ENCODE measurements around the gene CEBPE.

CEBPE gene

GRCh38 chr14:23143911-23144310 lies 24.9 kb upstream of the CEBPE start:
- no peak for DNase-seq (ENCODE audit: low read depth)

DNA sequence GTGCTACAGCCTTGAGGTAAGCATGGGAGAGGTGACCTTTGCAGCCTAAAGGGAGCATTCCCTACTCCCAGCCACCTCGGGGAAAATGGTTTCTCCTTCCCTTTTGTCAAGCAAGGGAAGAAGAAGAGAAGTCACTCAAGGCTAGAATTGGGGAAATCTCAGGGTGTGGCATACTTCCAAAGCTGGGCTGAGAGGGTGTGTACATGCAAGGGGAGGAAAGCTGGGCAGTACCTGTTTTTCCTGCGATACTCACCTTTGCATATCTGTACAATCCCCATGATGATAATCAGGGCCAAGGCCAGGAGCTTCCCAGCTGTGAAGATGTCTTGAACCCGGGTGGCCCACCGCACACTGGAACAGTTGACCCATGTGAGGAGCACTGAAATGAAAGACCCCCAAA lies 23.8 kb upstream of the CEBPE start:
- no peak for DNase-seq (ENCODE audit: low read depth)

DNA sequence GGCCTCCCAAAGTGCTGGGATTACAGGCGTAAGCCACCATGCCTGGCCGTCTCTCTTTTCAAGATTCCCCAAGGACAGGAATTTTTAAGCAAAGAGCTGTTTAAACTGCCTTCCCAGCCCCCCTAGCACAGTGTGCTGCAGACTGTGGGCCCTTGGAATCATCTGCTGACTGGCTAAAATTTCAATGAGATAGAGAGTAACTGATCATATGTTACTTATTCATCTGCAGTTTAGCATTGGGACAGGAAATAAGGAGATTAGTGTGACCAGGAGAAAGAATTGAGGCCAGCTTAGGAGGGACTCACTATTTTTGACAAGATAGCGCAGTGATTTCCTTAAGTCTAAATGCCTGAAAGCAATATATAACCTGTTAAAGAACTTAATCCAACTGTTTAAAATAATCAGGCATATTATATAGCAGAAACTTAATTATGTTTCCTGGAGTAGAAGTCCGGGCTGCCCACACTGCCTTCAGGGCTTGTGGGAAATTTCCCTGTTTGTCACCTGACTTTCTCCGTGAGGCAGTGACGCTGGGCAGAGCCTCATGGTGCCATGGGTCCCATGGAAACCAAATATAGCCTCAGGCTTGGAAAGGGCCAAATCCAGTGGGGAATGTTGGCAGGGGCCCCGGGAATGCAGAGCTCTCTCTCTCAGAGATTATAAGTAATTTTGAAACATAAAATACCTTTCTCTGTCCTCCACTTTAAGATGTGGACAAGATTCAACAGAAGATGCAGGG lies 22.8 kb upstream of the CEBPE start:
- DNase-seq (ENCODE audit: low read depth) = no peak

DNA sequence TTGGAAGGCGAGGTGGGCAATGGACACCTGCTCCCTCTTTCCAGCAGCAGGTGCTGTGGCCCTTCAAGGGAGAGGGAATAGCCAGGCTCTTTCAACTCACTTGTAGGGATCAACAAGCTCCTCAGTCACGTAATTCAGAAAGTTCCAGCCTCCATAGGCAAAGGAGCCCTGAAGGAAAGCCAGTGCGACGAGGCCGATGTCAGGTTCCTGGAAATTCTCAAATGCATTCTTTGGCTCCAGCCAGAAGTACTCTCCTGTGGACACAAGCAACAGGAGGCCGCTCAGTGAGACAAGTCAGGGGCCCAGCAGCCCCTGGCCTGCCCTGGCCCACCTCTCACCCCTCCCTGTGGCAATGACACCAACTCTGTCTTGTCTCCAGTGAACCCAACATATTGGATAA lies 21.3 kb upstream of the CEBPE start:
- DNase-seq (ENCODE audit: low read depth) = no peak

GRCh38 chr14:23139874-23140273 lies 20.8 kb upstream of the CEBPE start:
- DNase-seq (ENCODE audit: low read depth) = no peak

GRCh38 chr14:23137813-23138535 lies 18.9 kb upstream of the CEBPE start:
- no peak for DNase-seq (ENCODE audit: low read depth)

GRCh38 chr14:23137192-23137812 lies 18.2 kb upstream of the CEBPE start:
- DNase-seq (ENCODE audit: low read depth) = no peak

GRCh38 chr14:23136566-23137133 lies 17.6 kb upstream of the CEBPE start:
- DNase-seq (ENCODE audit: low read depth) = no peak

DNA sequence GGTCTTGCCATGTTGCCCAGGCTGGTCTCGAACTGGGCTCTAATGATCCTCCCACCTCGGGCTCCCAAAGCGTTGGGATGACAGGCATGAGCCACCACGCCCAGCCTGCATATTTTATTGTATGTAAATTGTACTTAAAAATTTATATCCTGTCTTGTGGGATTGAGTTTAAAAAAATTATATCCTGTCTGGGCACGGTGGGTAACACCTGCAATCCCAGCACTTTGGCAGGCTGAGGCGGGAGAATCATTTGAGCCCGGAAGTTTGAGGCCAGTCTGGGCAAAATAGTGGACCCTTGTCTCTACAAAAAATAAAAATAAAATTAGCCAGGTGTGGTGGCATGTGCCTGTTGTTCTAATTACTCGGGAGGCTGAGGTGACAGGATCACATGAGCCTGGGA lies 13.9 kb upstream of the CEBPE start:
- DNase-seq (ENCODE audit: low read depth) = no peak

DNA sequence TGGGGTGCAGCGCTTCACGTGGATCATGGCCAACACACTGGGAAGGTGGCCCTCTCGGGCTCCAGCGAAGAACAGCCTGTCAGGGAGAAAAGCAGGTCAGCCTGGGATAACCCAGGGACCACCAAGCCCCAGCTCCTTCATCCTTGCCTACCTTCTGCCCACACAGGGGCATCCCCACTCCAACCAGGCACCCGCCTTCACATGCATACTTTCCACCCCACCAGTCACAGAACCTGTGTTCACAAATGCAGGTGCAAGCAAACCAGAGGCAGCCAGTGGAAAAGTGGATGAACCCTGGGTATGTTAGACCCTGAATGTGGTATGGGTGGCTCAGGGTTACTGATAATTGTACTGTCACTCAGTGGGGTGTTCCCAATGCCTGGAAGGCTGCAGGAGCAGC lies 12.4 kb upstream of the CEBPE start:
- DNase-seq (ENCODE audit: low read depth) = no peak

- no peak for DNase-seq (ENCODE audit: low read depth)
Observed at GRCh38 chr14:23130871-23131270, 11.8 kb upstream of the CEBPE start.

GRCh38 chr14:23129759-23130316 lies 10.8 kb upstream of the CEBPE start:
- no peak for DNase-seq (ENCODE audit: low read depth)

DNA sequence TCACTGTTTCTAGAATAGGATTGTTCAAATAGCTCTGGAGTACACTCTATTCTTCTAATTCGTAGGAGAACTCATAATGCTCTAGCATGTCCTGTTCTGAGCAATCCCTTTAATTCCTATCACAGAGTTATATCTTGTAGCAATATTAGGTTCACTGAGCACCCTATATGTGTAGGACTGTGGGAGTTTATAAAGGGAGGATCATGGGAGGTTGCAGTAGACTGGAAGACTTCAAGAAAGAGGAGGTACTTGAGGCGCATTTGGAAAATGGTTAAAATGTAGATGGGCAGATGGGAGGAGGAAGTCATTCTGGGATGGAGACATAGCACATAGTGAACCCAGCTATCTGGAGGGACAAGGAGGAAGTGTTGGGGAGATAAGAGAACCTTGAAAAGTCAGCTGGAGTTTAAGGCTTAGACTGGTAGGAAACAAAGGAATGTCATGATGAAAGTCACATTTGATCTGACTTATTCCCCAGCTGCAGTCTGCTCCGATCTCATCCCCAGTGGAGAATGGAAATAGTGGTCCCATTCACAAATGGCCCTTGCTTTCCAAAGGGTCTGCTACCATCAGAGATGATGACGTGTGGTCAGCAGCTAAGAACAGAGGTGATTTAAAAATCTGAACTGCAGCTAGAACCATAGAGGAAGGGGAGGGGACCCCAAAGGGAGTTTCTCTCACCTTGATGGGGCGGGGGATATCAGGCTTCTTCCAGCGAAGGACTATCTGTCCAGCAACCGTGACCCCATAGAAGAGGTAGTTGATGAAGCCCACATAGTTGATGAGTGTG lies 10.1 kb upstream of the CEBPE start:
- no peak for DNase-seq (ENCODE audit: low read depth)

DNA sequence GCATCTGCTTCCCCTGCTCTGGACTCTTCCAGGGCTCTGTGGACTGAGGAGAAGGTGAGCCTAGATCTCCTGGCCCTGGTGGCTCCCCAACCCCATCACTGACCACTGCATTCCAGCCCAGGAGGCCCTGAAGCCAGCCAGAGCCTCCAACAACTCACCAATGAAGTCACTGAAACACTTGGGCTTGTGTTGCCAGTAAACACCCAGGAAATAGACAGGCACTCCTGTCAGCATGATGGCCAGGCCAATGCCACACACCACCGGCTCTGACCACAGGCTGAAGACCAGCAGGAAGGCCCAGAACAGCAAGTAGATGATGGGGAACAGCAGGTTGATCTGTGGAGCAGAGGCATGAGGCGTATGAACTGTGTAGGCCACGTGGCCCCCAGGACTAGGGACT lies 8.8 kb upstream of the CEBPE start:
- no peak for DNase-seq (ENCODE audit: low read depth)

- no peak for DNase-seq (ENCODE audit: low read depth)
Observed at GRCh38 chr14:23126548-23127278, 7.7 kb upstream of the CEBPE start.

DNA sequence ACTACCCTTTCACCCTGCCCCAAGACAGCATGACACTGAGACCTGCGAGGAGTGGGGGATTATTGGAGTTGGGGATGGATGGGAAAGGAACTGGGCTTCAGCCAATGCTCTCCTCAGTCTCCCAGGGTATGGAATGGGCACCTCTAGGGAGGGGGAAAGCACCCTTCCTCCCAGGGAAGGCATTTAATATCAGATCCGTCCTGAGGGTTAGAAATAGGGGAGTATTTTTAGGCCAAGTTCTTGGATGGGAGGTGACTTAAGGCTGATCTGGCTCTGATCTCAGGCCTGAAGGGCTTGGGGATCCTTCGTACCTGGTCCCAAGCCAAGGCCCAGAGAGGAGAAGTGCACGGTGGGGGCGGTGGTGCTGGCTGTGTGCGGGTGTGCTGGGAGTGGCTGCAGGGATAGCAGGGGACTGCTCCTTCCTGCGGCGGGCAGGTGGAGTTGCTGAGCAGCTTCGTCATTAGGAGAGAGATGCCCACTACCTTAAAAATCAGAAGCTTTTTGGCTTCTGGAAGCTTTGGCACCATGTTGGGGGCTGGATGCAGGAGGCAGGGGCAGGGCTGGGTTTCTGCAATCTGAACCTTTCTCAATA lies 7.0 kb upstream of the CEBPE start:
- no peak for DNase-seq (ENCODE audit: low read depth)

DNA sequence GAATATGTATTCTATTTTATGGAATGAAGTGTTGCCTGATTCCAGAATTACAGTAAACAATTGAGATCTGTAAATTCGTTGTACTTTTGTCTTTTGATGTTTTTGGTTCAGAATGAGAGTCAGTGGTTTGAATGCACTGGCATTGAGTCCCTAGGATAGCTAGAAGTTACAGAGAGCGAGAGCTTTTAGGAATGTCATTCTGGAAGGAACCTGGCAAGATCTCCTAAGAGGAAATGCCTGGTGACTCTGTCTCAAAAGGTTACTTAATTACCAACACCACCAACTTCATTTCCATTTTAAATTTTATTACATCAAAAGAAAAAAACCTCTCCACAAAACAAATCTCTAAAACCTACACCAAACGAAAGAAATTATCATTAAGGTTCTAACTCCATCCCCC lies 6.0 kb upstream of the CEBPE start:
- DNase-seq (ENCODE audit: low read depth) = no peak

DNA sequence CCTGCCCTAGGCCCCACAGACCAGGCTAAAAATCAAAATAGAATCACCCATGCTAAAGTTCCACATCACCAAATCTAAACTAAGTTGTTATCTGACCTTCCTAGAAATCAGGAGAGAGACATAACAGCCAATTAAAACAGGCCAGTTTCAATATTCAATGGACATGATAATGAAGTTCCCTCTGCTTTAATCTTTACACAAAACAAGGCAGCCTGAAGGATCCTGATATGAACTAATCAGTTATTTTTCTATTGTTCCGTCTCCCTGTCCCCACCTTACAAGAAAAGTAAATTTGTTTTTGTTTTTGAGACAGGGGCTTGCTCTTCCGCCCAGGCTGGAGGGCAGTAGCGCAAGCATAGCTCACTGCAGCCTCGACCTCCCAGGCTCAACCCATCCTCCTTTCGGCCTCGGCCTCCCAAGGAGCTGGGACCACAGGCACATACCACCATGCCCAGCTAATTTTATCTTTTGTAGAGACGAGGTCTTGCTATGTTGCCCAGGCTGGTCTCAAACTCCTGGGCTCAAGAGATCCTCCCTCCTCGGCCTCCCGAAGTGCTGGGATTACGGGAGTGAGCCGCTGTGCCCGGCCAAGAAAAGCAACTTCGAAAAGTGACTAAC lies 5.4 kb upstream of the CEBPE start:
- no peak for DNase-seq (ENCODE audit: low read depth)

DNA sequence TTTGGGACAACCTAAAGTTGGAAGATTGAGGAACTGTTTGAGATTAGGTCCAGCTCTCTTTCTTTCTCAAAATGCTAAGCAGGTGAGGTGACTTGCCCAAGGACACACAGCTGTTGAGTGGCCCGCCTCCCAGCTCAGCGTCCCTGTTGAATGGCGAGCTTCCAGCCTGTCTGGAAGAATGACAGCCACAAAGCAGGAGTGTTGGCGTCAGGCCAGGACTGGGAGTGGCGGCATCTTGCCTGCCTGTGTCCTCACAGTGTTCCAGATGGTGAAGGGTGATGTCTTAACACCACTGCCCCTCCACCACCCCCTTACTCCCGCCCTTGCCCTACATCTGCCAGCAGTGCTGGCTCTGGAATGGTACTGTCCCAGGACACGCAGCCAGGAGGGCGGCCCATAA lies 4.4 kb upstream of the CEBPE start:
- no peak for DNase-seq (ENCODE audit: low read depth)

- no peak for DNase-seq (ENCODE audit: low read depth)
Observed at GRCh38 chr14:23122086-23122485, 3.0 kb upstream of the CEBPE start.
